IPS-18c (cell line): ENCODE measurements around the gene TBC1D1.

ENCODE experiments used
- H3K4me3 ChIP-seq: 2 replicates; pipeline ENCODE4 v1.7.0; 2013; ENCODE audit warnings: low read depth, mild to moderate bottlenecking, low read length, moderate library complexity; ENCODE audit not compliant: insufficient read depth
- H3K9me3 ChIP-seq: one replicate; pipeline ENCODE4 v1.6.1; 2013; ENCODE audit warnings: mild to moderate bottlenecking, low read length, moderate library complexity; ENCODE audit not compliant: control insufficient read depth, insufficient read depth

The TBC1D1 gene

GRCh38 chr4:37890801-37891259 lies at the start of gene TBC1D1:
TBC1D1 (plus strand) TSS chr4:37891084; CDS start chr4:37902096, 11,012 bp downstream.
- no peaks in the 10 kb centered on the region for H3K9me3 ChIP-seq
- H3K4me3 ChIP-seq = peak within 1 kb of the TSS; percentile 66

- Histone ChIP-seq H3K4me3 (no peak overlapping the region), H3K9me3 (no peaks in the 10 kb centered on the region)
Observed at GRCh38 chr4:37844204-37844603, 46.7 kb upstream of the TBC1D1 start.

- H3K9me3 ChIP-seq = no peaks in the 10 kb centered on the region
- no peak overlapping the region for H3K4me3 ChIP-seq
Observed at GRCh38 chr4:37845201-37845600, 45.7 kb upstream of the TBC1D1 start.

- Histone ChIP-seq H3K4me3 (no peak overlapping the region), H3K9me3 (no peaks in the 10 kb centered on the region)
Observed at GRCh38 chr4:37847311-37847884, 43.5 kb upstream of the TBC1D1 start.

- Histone ChIP-seq H3K9me3 (no peaks in the 10 kb centered on the region), H3K4me3 (no peak overlapping the region)
Observed at GRCh38 chr4:37852376-37852775, 38.5 kb upstream of the TBC1D1 start.

- no peaks in the 10 kb centered on the region for H3K9me3 ChIP-seq
- H3K4me3 ChIP-seq = no peak overlapping the region
Observed at GRCh38 chr4:37858112-37858511, 32.8 kb upstream of the TBC1D1 start.

GRCh38 chr4:37858872-37859271 lies 32.0 kb upstream of the TBC1D1 start:
- no peak overlapping the region for H3K4me3 ChIP-seq
- H3K9me3 ChIP-seq = no peaks in the 10 kb centered on the region

- Histone ChIP-seq H3K4me3 (no peak overlapping the region), H3K9me3 (no peaks in the 10 kb centered on the region)
Observed at GRCh38 chr4:37860266-37860665, 30.6 kb upstream of the TBC1D1 start.

- no peaks in the 10 kb centered on the region for H3K9me3 ChIP-seq
- H3K4me3 ChIP-seq = no peak overlapping the region
Observed at GRCh38 chr4:37862961-37863360, 27.9 kb upstream of the TBC1D1 start.

- no peak overlapping the region for H3K4me3 ChIP-seq
- H3K9me3 ChIP-seq = no peaks in the 10 kb centered on the region
Observed at GRCh38 chr4:37864786-37865185, 26.1 kb upstream of the TBC1D1 start.

GRCh38 chr4:37865450-37865849 lies 25.4 kb upstream of the TBC1D1 start:
- H3K4me3 ChIP-seq = no peak overlapping the region
- H3K9me3 ChIP-seq = no peaks in the 10 kb centered on the region

GRCh38 chr4:37867102-37867501 lies 23.8 kb upstream of the TBC1D1 start:
- H3K4me3 ChIP-seq = no peak overlapping the region
- no peaks in the 10 kb centered on the region for H3K9me3 ChIP-seq

- H3K9me3 ChIP-seq = no peaks in the 10 kb centered on the region
- H3K4me3 ChIP-seq = no peak overlapping the region
Observed at GRCh38 chr4:37868238-37868637, 22.6 kb upstream of the TBC1D1 start.

GRCh38 chr4:37872310-37872988 lies 18.4 kb upstream of the TBC1D1 start:
- H3K9me3 ChIP-seq = no peaks in the 10 kb centered on the region
- no peak overlapping the region for H3K4me3 ChIP-seq

- no peak overlapping the region for H3K4me3 ChIP-seq
- no peaks in the 10 kb centered on the region for H3K9me3 ChIP-seq
Observed at GRCh38 chr4:37873386-37873785, 17.5 kb upstream of the TBC1D1 start.

GRCh38 chr4:37876156-37876555 lies 14.7 kb upstream of the TBC1D1 start:
- no peaks in the 10 kb centered on the region for H3K9me3 ChIP-seq
- no peak overlapping the region for H3K4me3 ChIP-seq

- Histone ChIP-seq H3K9me3 (no peaks in the 10 kb centered on the region), H3K4me3 (no peak overlapping the region)
Observed at GRCh38 chr4:37879365-37879764, 11.5 kb upstream of the TBC1D1 start.

GRCh38 chr4:37881811-37882210 lies 9.1 kb upstream of the TBC1D1 start:
- no peaks in the 10 kb centered on the region for H3K9me3 ChIP-seq
- H3K4me3 ChIP-seq = no peak overlapping the region
